ENCODE measurements around the gene NR5A2.

DNA sequence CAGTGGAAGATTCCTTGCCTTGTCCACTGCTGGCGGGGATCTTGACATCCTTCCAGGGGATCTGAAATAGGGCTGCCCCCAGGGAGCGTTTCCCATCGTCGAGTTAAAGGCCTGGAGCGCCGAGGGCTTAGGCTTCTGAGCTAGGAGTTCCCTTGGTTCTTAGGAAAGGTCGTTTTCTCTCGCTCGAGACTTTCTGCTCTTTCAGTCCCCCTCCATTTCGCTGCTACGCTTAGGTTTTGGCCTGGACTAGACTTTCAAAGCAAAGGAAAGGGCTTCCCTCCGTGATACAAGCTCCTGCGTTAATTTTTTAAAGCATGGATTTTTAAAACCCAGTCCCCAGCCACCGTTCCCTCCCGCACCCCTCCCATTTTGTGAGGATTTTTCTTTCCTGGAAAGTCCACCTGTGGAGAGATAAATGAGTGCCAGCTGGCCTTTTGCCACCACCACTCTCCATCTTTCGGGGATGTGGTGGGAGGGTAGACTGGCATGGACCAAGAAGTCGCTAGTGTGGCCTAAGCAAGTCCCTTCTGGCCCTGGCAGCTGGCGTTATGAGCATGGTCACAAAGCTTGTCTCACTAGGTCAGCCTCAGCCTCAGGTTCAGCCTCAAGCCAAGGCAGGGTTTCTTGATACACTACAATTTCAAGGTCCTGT, 9.2 kb downstream of the NR5A2 start:
- TF ChIP-seq POLR2A (IDR thresholded peaks at IDR 0.05) = no peak
- TF ChIP-seq, protein P1, sequence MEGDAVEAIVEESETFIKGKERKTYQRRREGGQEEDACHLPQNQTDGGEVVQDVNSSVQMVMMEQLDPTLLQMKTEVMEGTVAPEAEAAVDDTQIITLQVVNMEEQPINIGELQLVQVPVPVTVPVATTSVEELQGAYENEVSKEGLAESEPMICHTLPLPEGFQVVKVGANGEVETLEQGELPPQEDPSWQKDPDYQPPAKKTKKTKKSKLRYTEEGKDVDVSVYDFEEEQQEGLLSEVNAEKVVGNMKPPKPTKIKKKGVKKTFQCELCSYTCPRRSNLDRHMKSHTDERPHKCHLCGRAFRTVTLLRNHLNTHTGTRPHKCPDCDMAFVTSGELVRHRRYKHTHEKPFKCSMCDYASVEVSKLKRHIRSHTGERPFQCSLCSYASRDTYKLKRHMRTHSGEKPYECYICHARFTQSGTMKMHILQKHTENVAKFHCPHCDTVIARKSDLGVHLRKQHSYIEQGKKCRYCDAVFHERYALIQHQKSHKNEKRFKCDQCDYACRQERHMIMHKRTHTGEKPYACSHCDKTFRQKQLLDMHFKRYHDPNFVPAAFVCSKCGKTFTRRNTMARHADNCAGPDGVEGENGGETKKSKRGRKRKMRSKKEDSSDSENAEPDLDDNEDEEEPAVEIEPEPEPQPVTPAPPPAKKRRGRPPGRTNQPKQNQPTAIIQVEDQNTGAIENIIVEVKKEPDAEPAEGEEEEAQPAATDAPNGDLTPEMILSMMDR (IDR thresholded peaks at IDR 0.05 in 4 of 5, conservative IDR thresholded peaks at IDR 0.05 in 1 of 5) = no peak

Data from gastrocnemius medialis (tissue), 4 donors.